OCI-LY3 (cell line): ENCODE results near the gene CAMTA1.

Source experiments
- EZH2phosphoT487 ChIP-seq: fragments of 200-600 bp; shearing (Covaris generic); IDR thresholded peaks from 2 replicates; pipeline ENCODE4 v1.6.1; 2018; ENCODE audit warnings: antibody characterized with exemption, mixed run types, low read depth
- TF ChIP-seq, protein P1 (sequence below): fragments of 200-600, 300-600 bp; sonication (generic); IDR thresholded peaks from 2 replicates; pipeline ENCODE4 v1.5.1; 2014; ENCODE audit warnings: antibody characterized with exemption, low read length, low read depth

DNA sequence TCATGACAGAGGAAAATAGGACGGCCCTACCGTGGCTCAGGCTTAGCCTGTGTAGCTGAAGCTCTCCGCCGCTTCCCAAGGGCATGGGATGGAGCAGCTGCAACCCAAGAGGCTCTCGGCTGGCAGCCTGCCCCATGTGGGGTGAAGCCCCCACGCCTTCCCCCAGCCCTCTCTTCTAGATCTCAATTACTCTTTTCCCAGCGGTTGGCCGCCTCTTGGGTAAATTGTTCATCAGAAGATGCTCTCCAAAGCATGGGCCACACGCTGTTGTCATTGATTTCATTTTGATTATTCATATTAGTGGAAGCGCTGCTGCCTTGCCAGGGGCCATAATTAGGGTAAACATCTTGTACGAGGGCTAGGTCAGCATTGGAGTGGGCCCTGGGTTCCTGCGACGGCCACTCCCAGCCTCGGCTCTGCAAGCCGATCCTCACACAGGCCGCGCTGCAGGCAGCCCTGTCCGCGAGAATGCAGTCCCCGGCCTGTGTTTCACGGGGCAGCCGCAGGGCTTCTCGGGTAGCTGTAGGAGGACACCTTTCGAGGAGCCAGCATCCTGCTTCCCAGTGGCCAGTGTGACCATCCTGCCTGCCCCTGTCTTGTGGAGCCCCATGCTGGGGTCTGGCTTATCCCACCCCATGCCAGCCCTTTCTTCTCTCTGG, 871.4 kb downstream of the CAMTA1 start:
- TF ChIP-seq, protein P1, sequence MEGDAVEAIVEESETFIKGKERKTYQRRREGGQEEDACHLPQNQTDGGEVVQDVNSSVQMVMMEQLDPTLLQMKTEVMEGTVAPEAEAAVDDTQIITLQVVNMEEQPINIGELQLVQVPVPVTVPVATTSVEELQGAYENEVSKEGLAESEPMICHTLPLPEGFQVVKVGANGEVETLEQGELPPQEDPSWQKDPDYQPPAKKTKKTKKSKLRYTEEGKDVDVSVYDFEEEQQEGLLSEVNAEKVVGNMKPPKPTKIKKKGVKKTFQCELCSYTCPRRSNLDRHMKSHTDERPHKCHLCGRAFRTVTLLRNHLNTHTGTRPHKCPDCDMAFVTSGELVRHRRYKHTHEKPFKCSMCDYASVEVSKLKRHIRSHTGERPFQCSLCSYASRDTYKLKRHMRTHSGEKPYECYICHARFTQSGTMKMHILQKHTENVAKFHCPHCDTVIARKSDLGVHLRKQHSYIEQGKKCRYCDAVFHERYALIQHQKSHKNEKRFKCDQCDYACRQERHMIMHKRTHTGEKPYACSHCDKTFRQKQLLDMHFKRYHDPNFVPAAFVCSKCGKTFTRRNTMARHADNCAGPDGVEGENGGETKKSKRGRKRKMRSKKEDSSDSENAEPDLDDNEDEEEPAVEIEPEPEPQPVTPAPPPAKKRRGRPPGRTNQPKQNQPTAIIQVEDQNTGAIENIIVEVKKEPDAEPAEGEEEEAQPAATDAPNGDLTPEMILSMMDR = no peak
- TF ChIP-seq EZH2phosphoT487 = no peak
